Retinal pigment epithelial cell (primary cell): ENCODE data around the gene C4orf33.
"Not testable (repeated sequence)": the region's sequence is repeated elsewhere in the genome, so short reads cannot be mapped to it uniquely, and the experiment has no call there.

Experiments used
- DNase-seq: peaks from one replicate; pipeline ENCODE4 v3.0.0-alpha.2; 2010; ENCODE audit warnings: low read depth
- H3K4me3 ChIP-seq: 2 replicates; pipeline ENCODE4 v1.5.1; 2011; ENCODE audit warnings: mild to moderate bottlenecking, low read length, control low read depth, moderate library complexity
- CTCF ChIP-seq: conservative IDR thresholded peaks from 2 replicates; pipeline ENCODE4 v1.5.1; 2011; ENCODE audit warnings: low read depth, low read length, control low read depth, inconsistent platforms

Gene C4orf33

GRCh38 chr4:129098531-129099001 lies 2.6 kb downstream of the C4orf33 start:
- no peak for DNase-seq

GRCh38 chr4:129109965-129110824 lies 14.2 kb downstream of the C4orf33 start:
- DNase-seq, result no peak
- H3K4me3 ChIP-seq, result no peak overlapping the region
- no peak for TF ChIP-seq CTCF

More at GRCh38 chr4:129098531-129099001, 2.6 kb downstream of the C4orf33 start:
- TF ChIP-seq CTCF, result no peak
- no peak overlapping the region for H3K4me3 ChIP-seq

GRCh38 chr4:129110931-129111330 lies 15.0 kb downstream of the C4orf33 start:
- no peak for TF ChIP-seq CTCF
- DNase-seq, result no peak
- no peak overlapping the region for H3K4me3 ChIP-seq

- no peak for DNase-seq
- H3K4me3 ChIP-seq, result no peak overlapping the region
- TF ChIP-seq CTCF, result no peak
Measured at GRCh38 chr4:129111919-129112318, 16.0 kb downstream of the C4orf33 start.

GRCh38 chr4:129113434-129113833 lies 17.5 kb downstream of the C4orf33 start:
- no peak overlapping the region for H3K4me3 ChIP-seq
- TF ChIP-seq CTCF, result no peak
- no peak for DNase-seq

- DNase-seq, result no peak
- no peak for TF ChIP-seq CTCF
Measured at GRCh38 chr4:129113919-129114318, 18.0 kb downstream of the C4orf33 start.

DNA sequence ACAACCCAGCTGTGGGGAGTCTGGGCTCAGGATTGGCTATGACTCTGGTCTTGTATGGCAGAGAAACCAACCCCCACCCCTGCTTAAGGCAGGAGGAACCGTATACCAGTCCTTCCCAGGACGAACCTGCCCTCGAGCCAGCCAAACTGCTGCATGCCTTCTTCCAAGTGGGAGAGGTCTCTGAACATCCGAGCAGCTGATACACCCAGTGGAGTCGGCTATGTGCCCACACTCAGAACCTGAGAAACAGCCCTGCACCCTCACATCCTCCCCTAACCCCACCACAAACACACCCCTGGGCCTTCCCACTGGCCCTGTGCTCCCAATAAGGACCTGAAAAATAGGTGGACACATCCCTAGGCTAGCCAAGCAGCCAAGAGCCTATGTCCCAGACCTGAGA lies 21.8 kb downstream of the C4orf33 start:
- no peak overlapping the region for H3K4me3 ChIP-seq
- TF ChIP-seq CTCF, result no peak
- DNase-seq, result no peak

More at GRCh38 chr4:129113919-129114318, 18.0 kb downstream of the C4orf33 start:
- H3K4me3 ChIP-seq, result no peak overlapping the region

DNA sequence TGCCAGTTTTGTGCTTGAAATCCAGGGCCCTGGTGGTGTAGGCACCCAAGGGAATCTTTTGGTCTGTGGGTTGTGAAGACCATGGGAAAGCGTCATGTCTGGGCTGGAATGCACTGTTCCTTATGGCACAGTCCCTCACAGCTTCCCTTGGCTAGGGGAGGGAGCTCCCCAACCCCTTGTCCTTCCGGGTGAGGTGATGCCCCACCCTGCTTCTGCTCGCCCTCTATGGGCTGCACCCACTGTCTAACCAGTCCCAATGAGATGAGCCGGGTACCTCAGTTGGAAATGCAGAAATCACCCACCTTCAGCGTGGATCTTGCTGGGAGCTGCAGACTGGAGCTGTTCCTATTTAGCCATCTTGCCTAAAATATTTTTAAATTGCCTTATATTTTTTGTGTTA lies 30.7 kb downstream of the C4orf33 start:
- DNase-seq, H3K4me3 ChIP-seq: not testable (repeated sequence)
